IMR-90 (cell line): ENCODE data around the gene ZNF76.

Source experiments
- CEBPB ChIP-seq: IDR thresholded peaks from 2 replicates; pipeline ENCODE4 v1.6.1; 2012; ENCODE audit warnings: low read depth, low read length, improper control_type of control experiment
- CHD1 ChIP-seq: IDR thresholded peaks from 2 replicates; pipeline ENCODE4 v1.6.1; 2012; ENCODE audit warnings: low read depth, low read length, improper control_type of control experiment
- CTCF ChIP-seq: conservative IDR thresholded peaks from 2 replicates; pipeline ENCODE4 v1.5.1; 2012; ENCODE audit warnings: mild to moderate bottlenecking, low read depth, low read length, improper control_type of control experiment
- ELK1 ChIP-seq: fragments of 150-350 bp; IDR thresholded peaks from 2 replicates; pipeline ENCODE4 v1.6.1; 2016; ENCODE audit warnings: low read depth, mild to moderate bottlenecking, low read length, moderate library complexity, borderline replicate concordance
- MXI1 ChIP-seq: IDR thresholded peaks from 2 replicates; pipeline ENCODE4 v1.6.1; 2012; ENCODE audit warnings: low read depth, mild to moderate bottlenecking, low read length, moderate library complexity, borderline replicate concordance
- POLR2A ChIP-seq: IDR thresholded peaks from 2 replicates; pipeline ENCODE4 v1.6.1; 2012; ENCODE audit warnings: mild to moderate bottlenecking, low read depth, low read length
- RCOR1 ChIP-seq: IDR thresholded peaks from 2 replicates; pipeline ENCODE4 v1.6.1; 2012; ENCODE audit warnings: mild to moderate bottlenecking, low read length, improper control_type of control experiment; ENCODE audit not compliant: insufficient replicate concordance
- SMC3 ChIP-seq: fragments of 150-350 bp; IDR thresholded peaks from 2 replicates; pipeline ENCODE4 v1.6.1; 2016; ENCODE audit warnings: low read depth, mild to moderate bottlenecking, antibody characterized with exemption, low read length, moderate library complexity
- USF2 ChIP-seq: fragments of 150-350 bp; IDR thresholded peaks from 2 replicates; pipeline ENCODE4 v1.6.1; 2017; ENCODE audit warnings: mild to moderate bottlenecking, antibody characterized with exemption, low read length, low read depth

GRCh38 chr6:35224720-35225119 is 34.8 kb upstream of the ZNF76 start:
- TF ChIP-seq POLR2A (no peak), CTCF (no peak), CEBPB (no peak), SMC3 (no peak), MXI1 (no peak), ELK1 (no peak), RCOR1 (no peak), CHD1 (no peak), USF2 (no peak)
